Thoracic aorta (tissue), 2 donors: ENCODE measurements around the gene NAIF1. TPM values are rescaled to one million over a fixed set of nuclear protein-coding genes. Genes with fewer than 3 reads are reported as not detected.
"Not testable (repeated sequence)": the region's sequence is repeated elsewhere in the genome, so short reads cannot be mapped to it uniquely, and the experiment has no call there.

Experiments used
- ATAC-seq: fragments of 150-250 bp; one replicate; pipeline ENCODE4 v1.8.0; 2017; ENCODE audit warnings: low read depth; ENCODE audit not compliant: insufficient number of reproducible peaks, low FRiP score
- DNase-seq: peaks from one replicate; pipeline ENCODE4 v3.0.0-alpha.2; 2020; ENCODE audit warnings: low spot score
- H3K27ac ChIP-seq, 2 donors: fragments of 200-600 bp; sonication (generic); 1 replicate in 1 of 2; 2 replicates in 1 of 2; pipeline ENCODE4 v1.5.1; 2016; ENCODE audit warnings: mild to moderate bottlenecking in 2 of 2, moderate library complexity in 2 of 2
- H3K27me3 ChIP-seq: fragments of 200-600 bp; sonication (generic); replicated peaks from 2 replicates; pipeline ENCODE4 v1.6.0; 2016; ENCODE audit warnings: mild to moderate bottlenecking; ENCODE audit not compliant: insufficient read depth
- H3K36me3 ChIP-seq: fragments of 200-600 bp; sonication (generic); one replicate; pipeline ENCODE4 v1.5.1; 2016
- H3K4me1 ChIP-seq, 2 donors: fragments of 200-600 bp; sonication (generic); 1 replicate in 1 of 2; 2 replicates in 1 of 2; pipeline versions ENCODE4 v1.5.1 to v1.6.0; 2016; ENCODE audit warnings: low read depth in 2 of 2, mild to moderate bottlenecking in 1 of 2; ENCODE audit not compliant: control insufficient read depth in 1 of 2
- H3K4me3 ChIP-seq: fragments of 200-600 bp; sonication (generic); 2 replicates; pipeline ENCODE4 v1.5.1; 2016; ENCODE audit warnings: mild to moderate bottlenecking
- H3K9me3 ChIP-seq: fragments of 200-600 bp; sonication (generic); 2 replicates; pipeline ENCODE4 v1.5.1; 2016
- total RNA-seq, 2 donors: library from RNA; depleted of rRNA; stranded (reverse); fragments of >200 nt; gene quantifications; one replicate each; pipeline versions ENCODE4 v1.1.0 to v1.2.3, GENCODE V29; 2016
- TF ChIP-seq, protein P1 (sequence below): fragments of 200-600 bp; sonication (generic); IDR thresholded peaks from one replicate; pipeline ENCODE4 v1.5.1; 2019; ENCODE audit warnings: antibody characterized with exemption

Gene NAIF1
- total RNA-seq, 2 donors from 2014 or later, result 11.8 to 21.0 TPM

- H3K4me1 ChIP-seq, result no peaks in the 10 kb centered on the region
- TF ChIP-seq, protein P1, sequence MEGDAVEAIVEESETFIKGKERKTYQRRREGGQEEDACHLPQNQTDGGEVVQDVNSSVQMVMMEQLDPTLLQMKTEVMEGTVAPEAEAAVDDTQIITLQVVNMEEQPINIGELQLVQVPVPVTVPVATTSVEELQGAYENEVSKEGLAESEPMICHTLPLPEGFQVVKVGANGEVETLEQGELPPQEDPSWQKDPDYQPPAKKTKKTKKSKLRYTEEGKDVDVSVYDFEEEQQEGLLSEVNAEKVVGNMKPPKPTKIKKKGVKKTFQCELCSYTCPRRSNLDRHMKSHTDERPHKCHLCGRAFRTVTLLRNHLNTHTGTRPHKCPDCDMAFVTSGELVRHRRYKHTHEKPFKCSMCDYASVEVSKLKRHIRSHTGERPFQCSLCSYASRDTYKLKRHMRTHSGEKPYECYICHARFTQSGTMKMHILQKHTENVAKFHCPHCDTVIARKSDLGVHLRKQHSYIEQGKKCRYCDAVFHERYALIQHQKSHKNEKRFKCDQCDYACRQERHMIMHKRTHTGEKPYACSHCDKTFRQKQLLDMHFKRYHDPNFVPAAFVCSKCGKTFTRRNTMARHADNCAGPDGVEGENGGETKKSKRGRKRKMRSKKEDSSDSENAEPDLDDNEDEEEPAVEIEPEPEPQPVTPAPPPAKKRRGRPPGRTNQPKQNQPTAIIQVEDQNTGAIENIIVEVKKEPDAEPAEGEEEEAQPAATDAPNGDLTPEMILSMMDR, result no peak
- H3K9me3 ChIP-seq, result no peaks in the 10 kb centered on the region
- H3K36me3 ChIP-seq, result no peaks in the 10 kb centered on the region
- no peak overlapping the region for H3K27ac ChIP-seq
- no peaks in the 10 kb centered on the region for H3K27me3 ChIP-seq
- DNase-seq (no peak), ATAC-seq (no peak)
- no peak overlapping the region for H3K4me3 ChIP-seq
Measured at GRCh38 chr9:128048663-128049062, 18.5 kb downstream of the NAIF1 start.

DNA sequence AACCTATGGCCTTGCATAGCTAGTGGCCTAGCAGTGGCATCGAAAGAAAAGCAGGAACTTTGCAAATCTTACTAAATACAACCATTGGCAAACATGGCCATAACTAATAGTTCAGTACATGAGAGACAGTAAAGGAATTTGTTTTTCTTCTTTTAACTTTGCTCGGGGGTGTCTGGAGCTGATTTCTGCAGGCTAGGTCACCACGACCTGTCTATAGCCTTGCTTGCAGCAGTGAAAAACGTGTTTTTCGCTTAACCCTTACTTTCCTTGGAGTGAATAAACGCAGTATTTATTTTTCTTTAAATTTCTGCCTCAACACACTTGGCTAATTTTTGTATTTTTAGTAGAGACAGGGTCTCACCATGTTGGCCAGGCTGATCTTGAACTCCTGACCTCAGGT lies 19.9 kb downstream of the NAIF1 start:
- Histone ChIP-seq H3K4me1 (no peaks in the 10 kb centered on the region), H3K4me3 (no peak overlapping the region), H3K9me3 (no peaks in the 10 kb centered on the region), H3K27ac (no peak overlapping the region), H3K36me3 (no peaks in the 10 kb centered on the region), H3K27me3 (no peaks in the 10 kb centered on the region)
- no peak for ATAC-seq
- TF ChIP-seq, protein P1, result no peak
- DNase-seq, result no peak

- Histone ChIP-seq H3K4me3 (no peak overlapping the region), H3K9me3 (no peaks in the 10 kb centered on the region), H3K27ac (no peak overlapping the region), H3K4me1 (no peaks in the 10 kb centered on the region), H3K27me3 (no peaks in the 10 kb centered on the region), H3K36me3 (no peaks in the 10 kb centered on the region)
- no peak for ATAC-seq
- TF ChIP-seq, protein P1, result no peak
- no peak for DNase-seq
Measured at GRCh38 chr9:128045831-128046230, 21.3 kb downstream of the NAIF1 start.

- not testable (repeated sequence) for H3K27me3 ChIP-seq, H3K36me3 ChIP-seq, H3K4me1 ChIP-seq, DNase-seq, H3K9me3 ChIP-seq, H3K4me3 ChIP-seq, ATAC-seq, H3K27ac ChIP-seq
Measured at GRCh38 chr9:128045409-128045808, 21.7 kb downstream of the NAIF1 start.

DNA sequence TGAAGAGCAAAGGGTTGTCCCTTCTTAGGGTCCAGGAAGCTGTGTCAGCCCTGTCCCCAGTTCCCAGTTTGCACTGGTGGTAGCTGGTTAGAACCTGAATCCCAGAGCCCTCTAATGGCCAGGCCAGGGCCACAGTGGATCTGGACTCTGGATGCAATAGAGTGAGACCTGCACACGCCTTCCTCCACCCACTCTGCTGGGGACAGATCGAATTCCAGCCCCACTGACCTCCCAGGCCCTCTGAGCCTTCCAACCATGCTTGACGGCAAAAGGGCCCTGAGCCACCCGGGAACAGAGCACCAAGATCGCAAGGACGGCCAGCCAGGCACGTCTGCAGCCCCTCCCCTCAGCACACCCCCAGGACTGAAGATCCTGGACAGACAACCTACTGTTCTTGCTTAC lies 23.7 kb downstream of the NAIF1 start:
- Histone ChIP-seq H3K4me1 (no peaks in the 10 kb centered on the region), H3K4me3 (no peak overlapping the region), H3K27ac (no peak overlapping the region), H3K36me3 (no peaks in the 10 kb centered on the region), H3K9me3 (no peaks in the 10 kb centered on the region), H3K27me3 (no peaks in the 10 kb centered on the region)
- ATAC-seq (no peak), DNase-seq (no peak)
- TF ChIP-seq, protein P1, result no peak

- DNase-seq (no peak), ATAC-seq (no peak)
- Histone ChIP-seq H3K36me3 (no peaks in the 10 kb centered on the region), H3K4me1 (no peaks in the 10 kb centered on the region), H3K9me3 (no peaks in the 10 kb centered on the region), H3K27me3 (no peaks in the 10 kb centered on the region), H3K4me3 (no peak overlapping the region), H3K27ac (no peak overlapping the region)
- TF ChIP-seq, protein P1, result no peak
Measured at GRCh38 chr9:128042043-128042442, 25.1 kb downstream of the NAIF1 start.

- not testable (repeated sequence) for ATAC-seq, H3K4me3 ChIP-seq, H3K27me3 ChIP-seq, H3K27ac ChIP-seq, DNase-seq, H3K9me3 ChIP-seq, H3K36me3 ChIP-seq, H3K4me1 ChIP-seq
Measured at GRCh38 chr9:128040783-128041182, 26.3 kb downstream of the NAIF1 start.

DNA sequence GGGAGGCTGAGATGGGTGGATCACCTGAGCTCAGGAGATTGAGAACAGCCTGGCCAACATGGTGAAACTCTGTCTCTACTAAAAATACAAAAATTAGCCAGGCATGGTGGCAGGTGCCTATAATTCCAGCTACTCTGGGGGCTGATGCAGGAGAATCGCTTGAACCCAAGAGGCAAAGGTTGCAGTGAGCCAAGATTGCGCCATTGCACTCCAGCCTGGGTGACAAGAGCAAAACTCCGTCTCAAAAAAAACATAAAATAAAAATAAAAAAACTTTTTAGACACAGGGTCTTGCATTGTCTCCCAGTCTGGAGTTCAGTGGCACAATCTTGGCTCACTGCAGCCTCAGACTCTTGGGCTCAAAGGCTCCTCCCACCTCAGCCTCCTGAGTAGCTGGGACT lies 30.6 kb downstream of the NAIF1 start:
- not testable (repeated sequence) for DNase-seq, H3K36me3 ChIP-seq, H3K4me3 ChIP-seq, ATAC-seq, H3K9me3 ChIP-seq, H3K4me1 ChIP-seq, H3K27ac ChIP-seq, H3K27me3 ChIP-seq
